ENCODE data around the gene TUBB1.

Gene TUBB1

GRCh38 chr20:59001449-59002171 lies 17.6 kb upstream of the TUBB1 start:
- no peaks in the 10 kb centered on the region for H3K36me3 ChIP-seq (ENCODE audit: insufficient read depth, low read length)
- H3K9ac ChIP-seq (ENCODE audit: insufficient read length): no peak overlapping the region
- DNase-seq (ENCODE audit: low read depth, low spot score): no peak
- no peak overlapping the region for H3K4me3 ChIP-seq
- H3K9me3 ChIP-seq (ENCODE audit: low read depth, low read length): no peaks in the 10 kb centered on the region
- no peak for TF ChIP-seq POLR2AphosphoS5 (IDR thresholded peaks at IDR 0.05; ENCODE audit: borderline replicate concordance, low read depth, low read length)
- no peak for TF ChIP-seq EZH2 (IDR thresholded peaks at IDR 0.05)
- no peak for TF ChIP-seq FOXP2 (optimal IDR thresholded peaks at IDR 0.05; ENCODE audit: control extremely low read depth, extremely low read length, insufficient read depth)
- H3K27ac ChIP-seq: no peak overlapping the region

DNA sequence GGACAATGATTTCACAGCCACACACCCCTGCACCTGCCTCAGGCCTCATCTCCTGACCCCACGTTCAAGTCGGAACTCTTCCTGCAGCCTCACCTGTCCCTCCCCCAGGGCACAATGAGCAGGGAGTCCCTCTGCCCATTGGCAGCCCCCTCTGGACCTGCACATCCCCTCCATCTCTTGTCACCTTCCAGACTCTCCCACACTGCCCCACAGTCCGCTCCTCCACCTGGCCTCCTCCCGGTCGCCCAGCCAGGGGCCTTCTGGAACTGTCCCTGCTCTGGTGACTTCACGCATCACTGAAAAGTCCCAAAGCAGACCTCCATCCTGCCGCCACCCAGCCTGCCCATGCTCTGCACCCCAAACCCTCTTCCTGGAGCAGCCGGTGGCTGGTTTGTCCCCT lies 16.8 kb upstream of the TUBB1 start:
- no peak overlapping the region for H3K9ac ChIP-seq (ENCODE audit: insufficient read length)
- H3K9me3 ChIP-seq (ENCODE audit: low read depth, low read length): no peaks in the 10 kb centered on the region
- no peak overlapping the region for H3K4me3 ChIP-seq
- H3K36me3 ChIP-seq (ENCODE audit: insufficient read depth, low read length): no peaks in the 10 kb centered on the region
- TF ChIP-seq FOXP2 (optimal IDR thresholded peaks at IDR 0.05; ENCODE audit: control extremely low read depth, extremely low read length, insufficient read depth): no peak
- no peak for TF ChIP-seq EZH2 (IDR thresholded peaks at IDR 0.05)
- no peak overlapping the region for H3K27ac ChIP-seq
- DNase-seq (ENCODE audit: low read depth, low spot score): no peak

DNA sequence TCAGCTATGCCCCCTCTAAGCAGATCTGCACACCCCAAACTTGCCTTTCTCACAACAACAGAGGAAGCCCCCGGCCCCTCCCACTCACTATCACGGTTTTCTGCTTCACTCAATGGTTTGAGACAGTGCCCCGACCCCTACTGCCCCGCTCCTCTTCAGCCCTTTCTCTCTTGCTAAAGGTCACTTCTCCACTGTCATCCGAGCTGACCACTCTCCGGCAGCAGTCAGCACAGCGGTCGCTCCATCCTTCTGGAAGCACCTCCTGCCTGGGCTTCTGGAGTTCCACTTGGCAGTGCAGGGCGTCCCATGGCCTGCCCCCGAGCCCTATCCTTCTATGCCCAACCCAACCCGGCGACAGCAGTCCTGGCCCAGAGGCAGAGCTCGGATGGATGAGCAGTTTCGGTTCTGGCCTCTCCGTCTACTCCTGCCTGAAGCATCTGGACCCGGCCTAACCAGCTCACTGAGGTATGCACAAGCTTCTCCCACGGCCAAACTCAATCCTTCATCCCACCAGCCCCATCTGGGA lies 16.3 kb upstream of the TUBB1 start:
- Histone ChIP-seq H3K27ac (no peak overlapping the region), H3K9ac (ENCODE audit: insufficient read length) (no peak overlapping the region)

GRCh38 chr20:59003836-59004492 lies 15.3 kb upstream of the TUBB1 start:
- Histone ChIP-seq H3K9me3 (ENCODE audit: low read depth, low read length) (no peaks in the 10 kb centered on the region), H3K27ac (no peak overlapping the region), H3K9ac (ENCODE audit: insufficient read length) (no peak overlapping the region), H3K4me3 (no peak overlapping the region), H3K36me3 (ENCODE audit: insufficient read depth, low read length) (no peaks in the 10 kb centered on the region)
- DNase-seq (ENCODE audit: low read depth, low spot score): no peak
- TF ChIP-seq EZH2 (IDR thresholded peaks at IDR 0.05): no peak
- no peak for TF ChIP-seq FOXP2 (optimal IDR thresholded peaks at IDR 0.05; ENCODE audit: control extremely low read depth, extremely low read length, insufficient read depth)
- TF ChIP-seq POLR2AphosphoS5 (IDR thresholded peaks at IDR 0.05; ENCODE audit: borderline replicate concordance, low read depth, low read length): no peak

More for the DNA sequence above, 16.3 kb upstream of the TUBB1 start:
- Histone ChIP-seq H3K9me3 (ENCODE audit: low read depth, low read length) (no peaks in the 10 kb centered on the region), H3K36me3 (ENCODE audit: insufficient read depth, low read length) (no peaks in the 10 kb centered on the region), H3K4me3 (no peak overlapping the region)
- no peak for TF ChIP-seq POLR2AphosphoS5 (IDR thresholded peaks at IDR 0.05; ENCODE audit: borderline replicate concordance, low read depth, low read length)
- TF ChIP-seq FOXP2 (optimal IDR thresholded peaks at IDR 0.05; ENCODE audit: control extremely low read depth, extremely low read length, insufficient read depth): no peak
- no peak for TF ChIP-seq EZH2 (IDR thresholded peaks at IDR 0.05)
- DNase-seq (ENCODE audit: low read depth, low spot score): no peak

GRCh38 chr20:59004493-59004762 lies 14.8 kb upstream of the TUBB1 start:
- Histone ChIP-seq H3K9ac (ENCODE audit: insufficient read length) (no peak overlapping the region), H3K36me3 (ENCODE audit: insufficient read depth, low read length) (no peaks in the 10 kb centered on the region), H3K9me3 (ENCODE audit: low read depth, low read length) (no peaks in the 10 kb centered on the region), H3K27ac (no peak overlapping the region), H3K4me3 (no peak overlapping the region)
- no peak for DNase-seq (ENCODE audit: low read depth, low spot score)
- TF ChIP-seq FOXP2 (optimal IDR thresholded peaks at IDR 0.05; ENCODE audit: control extremely low read depth, extremely low read length, insufficient read depth): no peak
- TF ChIP-seq EZH2 (IDR thresholded peaks at IDR 0.05): no peak
- TF ChIP-seq POLR2AphosphoS5 (IDR thresholded peaks at IDR 0.05; ENCODE audit: borderline replicate concordance, low read depth, low read length): no peak

DNA sequence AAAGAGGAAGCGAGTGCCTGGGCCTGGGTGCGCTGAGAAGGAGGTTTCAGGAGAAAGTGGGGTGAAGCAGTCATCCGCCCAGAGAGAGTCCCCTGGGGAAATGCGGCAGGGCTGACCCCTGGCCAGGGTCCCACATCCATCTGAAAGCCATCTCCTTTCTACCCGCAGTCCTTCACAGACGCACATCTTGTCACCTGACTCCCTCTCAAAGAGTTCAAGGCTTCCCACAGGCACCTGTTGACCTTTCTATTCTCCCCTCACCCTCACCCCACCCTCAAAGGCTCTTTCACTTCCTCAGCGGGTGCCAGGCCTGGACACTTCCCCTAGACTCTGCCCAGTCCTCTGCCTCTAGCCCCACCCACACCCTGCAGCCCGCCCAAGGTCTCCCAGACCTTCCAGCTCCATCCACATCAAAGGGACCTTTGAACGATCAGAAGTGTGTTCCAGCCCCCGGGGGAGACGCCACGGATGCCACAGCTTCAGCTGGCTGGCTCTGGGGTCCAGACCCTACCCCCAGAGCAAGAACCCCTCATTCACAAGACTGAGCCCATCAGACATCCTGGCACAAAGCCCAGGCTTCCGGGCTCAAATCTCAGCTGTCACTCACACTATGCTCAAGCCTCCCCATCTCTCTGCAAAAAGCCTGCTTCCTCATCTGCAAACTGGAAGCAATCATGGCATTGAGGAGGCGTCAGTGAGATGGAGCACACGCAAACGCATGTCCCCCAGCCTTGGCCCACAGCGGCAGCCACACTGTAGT lies 14.3 kb upstream of the TUBB1 start:
- no peak overlapping the region for H3K27ac ChIP-seq
- DNase-seq (ENCODE audit: low read depth, low spot score): no peak
- no peak overlapping the region for H3K9ac ChIP-seq (ENCODE audit: insufficient read length)
- H3K4me3 ChIP-seq: no peak overlapping the region
- no peaks in the 10 kb centered on the region for H3K9me3 ChIP-seq (ENCODE audit: low read depth, low read length)
- no peaks in the 10 kb centered on the region for H3K36me3 ChIP-seq (ENCODE audit: insufficient read depth, low read length)
- TF ChIP-seq EZH2 (IDR thresholded peaks at IDR 0.05) (no peak), FOXP2 (optimal IDR thresholded peaks at IDR 0.05; ENCODE audit: control extremely low read depth, extremely low read length, insufficient read depth) (no peak), POLR2AphosphoS5 (IDR thresholded peaks at IDR 0.05; ENCODE audit: borderline replicate concordance, low read depth, low read length) (no peak)

DNA sequence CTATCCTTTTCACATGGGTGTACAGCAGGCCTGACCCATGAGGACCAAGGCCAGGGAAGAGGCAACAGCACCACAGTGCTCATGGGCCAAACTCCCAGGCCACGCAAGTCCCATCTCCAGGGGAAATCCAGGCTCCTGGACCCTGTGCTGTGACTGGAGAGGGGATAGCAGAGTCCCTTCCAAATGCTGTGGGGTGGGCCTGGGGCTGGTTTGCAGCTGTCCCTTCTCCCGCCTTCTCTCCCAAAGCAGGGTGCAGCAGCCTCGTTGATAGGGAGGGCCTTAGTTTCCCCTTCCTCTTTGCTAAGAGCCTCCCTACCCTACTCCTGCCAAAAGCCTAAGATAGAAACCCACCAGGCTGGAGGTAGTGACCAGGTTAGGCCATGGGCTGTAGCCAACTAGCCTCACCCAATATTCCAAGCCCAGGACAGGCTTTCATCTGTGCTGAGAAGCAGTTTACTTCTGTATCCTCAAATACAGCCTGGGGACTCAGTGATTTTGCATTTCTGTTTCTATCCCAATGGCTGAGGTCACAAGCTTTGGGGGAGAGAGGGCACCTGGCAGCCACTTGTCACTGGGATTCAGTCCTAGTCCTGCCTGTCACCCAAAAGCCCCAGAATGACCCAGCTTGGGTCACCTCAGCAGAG lies 13.6 kb upstream of the TUBB1 start:
- DNase-seq (ENCODE audit: low read depth, low spot score): no peak
- no peaks in the 10 kb centered on the region for H3K36me3 ChIP-seq (ENCODE audit: insufficient read depth, low read length)
- no peak for TF ChIP-seq FOXP2 (optimal IDR thresholded peaks at IDR 0.05; ENCODE audit: control extremely low read depth, extremely low read length, insufficient read depth)
- no peak for TF ChIP-seq POLR2AphosphoS5 (IDR thresholded peaks at IDR 0.05; ENCODE audit: borderline replicate concordance, low read depth, low read length)
- no peak for TF ChIP-seq EZH2 (IDR thresholded peaks at IDR 0.05)
- H3K9me3 ChIP-seq (ENCODE audit: low read depth, low read length): no peaks in the 10 kb centered on the region
- no peak overlapping the region for H3K4me3 ChIP-seq
- H3K27ac ChIP-seq: no peak overlapping the region
- no peak overlapping the region for H3K9ac ChIP-seq (ENCODE audit: insufficient read length)
